ENCODE results near the gene RPGRIP1L. TPM values are rescaled to one million over a fixed set of nuclear protein-coding genes. Genes with fewer than 3 reads are reported as not detected.
A peak's percentile ranks its signal among the peaks of the same experiment; 100 is the strongest.

The RPGRIP1L gene
- total and polyA plus RNA-seq, 3 donors from 2014 or later, result 22.0 to 37.4 (median 23.0) TPM

DNA sequence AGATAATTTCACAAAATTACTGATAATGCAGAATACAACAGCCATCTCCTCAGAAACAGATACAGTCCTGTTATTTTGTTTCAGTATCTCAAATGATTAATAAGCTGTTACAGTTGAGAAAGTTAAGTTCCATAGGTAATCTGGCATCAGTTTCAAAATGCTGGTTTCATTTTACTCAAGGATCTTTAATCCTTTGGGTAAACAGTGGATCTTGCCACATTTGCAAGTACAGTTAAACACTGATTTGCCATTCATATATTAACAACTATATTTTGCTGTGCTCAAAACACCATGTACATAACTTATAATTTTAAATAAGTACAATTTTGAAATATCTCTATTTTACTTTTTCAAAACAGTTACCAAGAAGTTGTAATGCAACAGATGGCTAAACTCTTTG, 31.2 kb downstream of the RPGRIP1L start:
- Histone ChIP-seq H3K27me3 (no peaks in the 10 kb centered on the region), H3K4me3 (no peak overlapping the region), H3K9me3 (no peaks in the 10 kb centered on the region), H3K27ac (no peak overlapping the region), H3K36me3 (ENCODE audit: low read depth, missing control alignments) (no peaks in the 10 kb centered on the region), H3K4me1 (no peaks in the 10 kb centered on the region)
- no peak for DNase-seq
- intact Hi-C loops (cut with DNase I; ENCODE audit: low total_unique reads), result no loop called here
- no peak for TF ChIP-seq CTCF (IDR thresholded peaks at IDR 0.05)
- TF ChIP-seq POLR2A (IDR thresholded peaks at IDR 0.05), result no peak

- DNase-seq, result no peak
- intact Hi-C loops (cut with DNase I; ENCODE audit: low total_unique reads), result no loop called here
- TF ChIP-seq POLR2A (IDR thresholded peaks at IDR 0.05) (no peak), CTCF (IDR thresholded peaks at IDR 0.05) (no peak)
- H3K9me3 ChIP-seq, result no peaks in the 10 kb centered on the region
- H3K4me3 ChIP-seq, result no peak overlapping the region
- H3K36me3 ChIP-seq (ENCODE audit: low read depth, missing control alignments), result no peaks in the 10 kb centered on the region
- H3K27ac ChIP-seq, result no peak overlapping the region
- 55 to 60% methylated on average over 2 of the region's 2 CpGs for WGBS, 2 donors
- peaks cover 10% of the 10 kb centered on the region for H3K4me1 ChIP-seq
- no peaks in the 10 kb centered on the region for H3K27me3 ChIP-seq
Observed at GRCh38 chr16:53668869-53669268, 34.8 kb downstream of the RPGRIP1L start.

GRCh38 chr16:53666786-53667415, 36.8 kb downstream of the RPGRIP1L start:
- TF ChIP-seq CTCF (IDR thresholded peaks at IDR 0.05), result no peak
- TF ChIP-seq POLR2A (IDR thresholded peaks at IDR 0.05), result no peak
- no peaks in the 10 kb centered on the region for H3K9me3 ChIP-seq
- no peak overlapping the region for H3K4me3 ChIP-seq
- H3K4me1 ChIP-seq, result peaks cover 10% of the 10 kb centered on the region
- no peaks in the 10 kb centered on the region for H3K36me3 ChIP-seq (ENCODE audit: low read depth, missing control alignments)
- DNase-seq, result no peak
- 92% methylated on average over 3 of the region's 3 CpGs for WGBS, 2 donors
- intact Hi-C loops (cut with DNase I; ENCODE audit: low total_unique reads), result no loop called here
- no peak overlapping the region for H3K27ac ChIP-seq
- H3K27me3 ChIP-seq, result no peaks in the 10 kb centered on the region

GRCh38 chr16:53664724-53665345, 38.8 kb downstream of the RPGRIP1L start:
- no peak overlapping the region for H3K4me3 ChIP-seq
- H3K27ac ChIP-seq, result peak overlapping the region; percentile 8 to 59
- no peaks in the 10 kb centered on the region for H3K9me3 ChIP-seq
- H3K27me3 ChIP-seq, result no peaks in the 10 kb centered on the region
- intact Hi-C loops (cut with DNase I; ENCODE audit: low total_unique reads), result no loop called here
- DNase-seq, result peak; percentile 18
- no peak for TF ChIP-seq POLR2A (IDR thresholded peaks at IDR 0.05)
- no peak for TF ChIP-seq CTCF (IDR thresholded peaks at IDR 0.05)
- peaks cover 10% of the 10 kb centered on the region for H3K4me1 ChIP-seq
- 50 to 52% methylated on average over 7 of the region's 7 CpGs for WGBS, 2 donors
- H3K36me3 ChIP-seq (ENCODE audit: low read depth, missing control alignments), result no peaks in the 10 kb centered on the region

DNA sequence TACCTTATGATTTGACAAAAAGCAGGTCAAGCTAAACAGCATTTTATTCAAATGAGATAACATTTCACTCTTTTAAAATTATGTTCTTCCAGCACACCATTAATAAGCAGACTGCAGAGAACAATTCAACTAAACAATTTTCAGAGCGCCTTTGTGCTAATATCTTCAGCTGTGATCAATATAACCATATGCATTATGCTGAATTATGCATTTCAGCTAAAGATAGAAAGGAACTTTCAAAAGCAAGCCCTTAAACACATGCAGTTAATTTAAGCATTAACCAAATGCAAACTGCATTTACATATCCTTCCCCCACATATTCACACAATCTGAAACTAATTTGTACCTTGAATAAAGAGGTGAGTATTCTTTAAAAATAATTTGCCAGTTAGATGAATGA, 41.6 kb downstream of the RPGRIP1L start:
- H3K27me3 ChIP-seq, result no peaks in the 10 kb centered on the region
- H3K4me1 ChIP-seq, result peaks cover 10% of the 10 kb centered on the region
- H3K27ac ChIP-seq, result no peak overlapping the region
- TF ChIP-seq POLR2A (IDR thresholded peaks at IDR 0.05), result no peak
- TF ChIP-seq CTCF (IDR thresholded peaks at IDR 0.05), result no peak
- WGBS, 2 donors, result 91 to 93% methylated on average over 1 of the region's 1 CpG
- DNase-seq, result no peak
- H3K36me3 ChIP-seq (ENCODE audit: low read depth, missing control alignments), result no peaks in the 10 kb centered on the region
- no peaks in the 10 kb centered on the region for H3K9me3 ChIP-seq
- intact Hi-C loops (cut with DNase I; ENCODE audit: low total_unique reads), result no loop called here
- H3K4me3 ChIP-seq, result no peak overlapping the region
